ENCODE measurements around the gene ADCY2.

ADCY2 gene

GRCh38 chr5:7705736-7706135, 309.8 kb downstream of the ADCY2 start:
- ChIA-PET CTCF (interaction anchor here (0.7 kb wide), 1 partner anchor 355 kb away, joined by 3 read pairs; no protein-coding TSS in a partner anchor), POLR2A (no interaction called here)
- Histone ChIP-seq H3K36me3 (ENCODE audit: control insufficient read depth in 2 of 2, insufficient read depth in 1 of 2, low read length in 2 of 2) (no peaks in the 10 kb centered on the region), H3K27ac (ENCODE audit: extremely low read depth, low read depth, low read length) (no peak overlapping the region), H3K9me3 (ENCODE audit: control insufficient read depth, insufficient read depth, low read depth, low read length) (no peaks in the 10 kb centered on the region), H3K4me3 (ENCODE audit: low read depth, low read length) (no peak overlapping the region), H3K4me1 (ENCODE audit: control insufficient read depth, insufficient read depth, low read length) (no peaks in the 10 kb centered on the region)
- no peak for TF ChIP-seq ZNF747 (tag by site-specific recombination; IDR thresholded peaks at IDR 0.05)
- TF ChIP-seq ZFP3 (tag by site-specific recombination; IDR thresholded peaks at IDR 0.05; ENCODE audit: low read depth), result no peak
- no peak for TF ChIP-seq SCRT1 (tag by site-specific recombination; IDR thresholded peaks at IDR 0.05; ENCODE audit: borderline replicate concordance)
- no peak for TF ChIP-seq KLF8 (tag by site-specific recombination; IDR thresholded peaks at IDR 0.05)
- TF ChIP-seq ZNF692 (tag by site-specific recombination; IDR thresholded peaks at IDR 0.05), result no peak
- TF ChIP-seq GLI2 (tag by site-specific recombination; IDR thresholded peaks at IDR 0.05; ENCODE audit: borderline replicate concordance, low read depth), result no peak
- no peak for TF ChIP-seq KLF7 (tag by site-specific recombination; IDR thresholded peaks at IDR 0.05; ENCODE audit: borderline replicate concordance)
- TF ChIP-seq ZNF311 (tag by site-specific recombination; IDR thresholded peaks at IDR 0.05; ENCODE audit: borderline replicate concordance), result no peak
- TF ChIP-seq ZNF18 (tag by site-specific recombination; IDR thresholded peaks at IDR 0.05), result no peak
- TF ChIP-seq ZNF701 (tag by site-specific recombination; IDR thresholded peaks at IDR 0.05), result no peak
- TF ChIP-seq ZNF629 (tag by site-specific recombination; IDR thresholded peaks at IDR 0.05), result no peak
- no peak for TF ChIP-seq SETDB1 (IDR thresholded peaks at IDR 0.05; ENCODE audit: insufficient read length, low read length)
- TF ChIP-seq OSR2 (tag by site-specific recombination; IDR thresholded peaks at IDR 0.05), result no peak
- no peak for TF ChIP-seq SP2 (tag by site-specific recombination; IDR thresholded peaks at IDR 0.05)
- no peak for TF ChIP-seq ZSCAN4 (tag by site-specific recombination; IDR thresholded peaks at IDR 0.05)

- ChIA-PET POLR2A (no interaction called here), CTCF (interaction anchor here (0.7 kb wide), 1 partner anchor 356 kb away, joined by 3 read pairs; no protein-coding TSS in a partner anchor)
- H3K27ac ChIP-seq (ENCODE audit: extremely low read depth, low read depth, low read length), result no peak overlapping the region
- H3K9me3 ChIP-seq (ENCODE audit: control insufficient read depth, insufficient read depth, low read depth, low read length), result no peaks in the 10 kb centered on the region
- no peaks in the 10 kb centered on the region for H3K4me1 ChIP-seq (ENCODE audit: control insufficient read depth, insufficient read depth, low read length)
- H3K36me3 ChIP-seq (ENCODE audit: control insufficient read depth in 2 of 2, insufficient read depth in 1 of 2, low read length in 2 of 2), result no peaks in the 10 kb centered on the region
- TF ChIP-seq ZBTB1 (tag by site-specific recombination; IDR thresholded peaks at IDR 0.05) (no peak), ZBTB26 (tag by site-specific recombination; optimal IDR thresholded peaks at IDR 0.05) (no peak), ZNF335 (tag by site-specific recombination; conservative IDR thresholded peaks at IDR 0.05) (no peak), ZNF585B (tag by site-specific recombination; IDR thresholded peaks at IDR 0.05) (no peak), SP7 (tag by site-specific recombination; IDR thresholded peaks at IDR 0.05) (no peak), SCRT2 (tag by site-specific recombination; IDR thresholded peaks at IDR 0.05) (no peak), ZBTB21 (tag by site-specific recombination; IDR thresholded peaks at IDR 0.05) (no peak), ZBTB48 (tag by site-specific recombination; IDR thresholded peaks at IDR 0.05) (no peak), ZNF544 (tag by site-specific recombination; IDR thresholded peaks at IDR 0.05) (no peak), ZNF621 (tag by site-specific recombination; IDR thresholded peaks at IDR 0.05) (no peak), GLI2 (tag by site-specific recombination; IDR thresholded peaks at IDR 0.05; ENCODE audit: borderline replicate concordance, low read depth) (no peak)
- H3K4me3 ChIP-seq (ENCODE audit: low read depth, low read length), result no peak overlapping the region
Observed at GRCh38 chr5:7706256-7706655, 310.3 kb downstream of the ADCY2 start.

Measured in HEK293 (cell line).